ENCODE measurements around the gene MEGF10.
A peak's percentile ranks its signal among the peaks of the same experiment; 100 is the strongest.

Gene MEGF10

DNA sequence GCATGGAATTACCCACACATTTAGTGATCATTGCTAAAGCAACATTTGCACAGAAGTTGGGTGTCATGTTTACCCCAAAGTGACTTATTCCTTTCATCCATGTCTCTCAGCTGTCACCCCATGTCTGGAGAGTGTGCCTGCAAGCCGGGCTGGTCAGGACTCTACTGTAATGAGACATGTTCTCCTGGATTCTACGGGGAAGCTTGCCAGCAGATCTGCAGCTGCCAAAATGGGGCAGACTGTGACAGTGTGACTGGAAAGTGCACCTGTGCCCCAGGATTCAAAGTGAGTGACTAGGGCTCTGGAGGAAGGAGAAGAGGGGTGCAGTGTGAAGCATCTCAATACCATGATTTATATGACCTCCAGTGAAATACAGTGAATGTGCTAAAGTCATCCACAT is 126.9 kb downstream of the MEGF10 start:
- peaks cover 1% of the 10 kb centered on the region for H3K9me3 ChIP-seq (ENCODE audit: low read length)
- peaks cover 37% of the 10 kb centered on the region for H3K4me1 ChIP-seq (ENCODE audit: insufficient read depth, low read length)
- H3K36me3 ChIP-seq (ENCODE audit: insufficient read depth, low read length): peaks cover 2% of the 10 kb centered on the region
- no peak overlapping the region for H2AFZ ChIP-seq (ENCODE audit: low read depth, low read length)
- H3K27me3 ChIP-seq (ENCODE audit: insufficient read depth, low read length): no peaks in the 10 kb centered on the region
- H3K4me3 ChIP-seq (ENCODE audit: low read length): no peak overlapping the region

DNA sequence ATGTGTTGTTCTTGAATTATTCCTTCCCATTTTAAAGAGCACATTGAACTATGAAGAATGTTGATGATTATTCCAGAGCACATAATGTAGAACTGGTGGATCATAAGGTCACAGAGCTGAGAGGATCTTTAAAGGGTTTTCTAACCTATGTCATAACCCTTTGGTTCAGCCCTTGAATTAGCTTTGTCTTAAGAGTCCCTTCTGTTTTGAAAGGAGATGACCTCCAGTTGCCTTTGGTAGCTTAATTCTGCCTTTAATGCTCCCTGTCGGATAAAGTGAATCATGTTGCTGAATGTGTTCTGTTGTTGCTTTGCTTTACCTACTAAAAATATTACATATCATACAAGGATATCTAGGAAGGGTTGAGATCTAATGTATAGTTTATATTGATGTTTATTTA is 127.8 kb downstream of the MEGF10 start:
- Histone ChIP-seq H3K27me3 (ENCODE audit: insufficient read depth, low read length) (no peaks in the 10 kb centered on the region), H3K9me3 (ENCODE audit: low read length) (peaks cover 2% of the 10 kb centered on the region), H2AFZ (ENCODE audit: low read depth, low read length) (no peak overlapping the region), H3K4me1 (ENCODE audit: insufficient read depth, low read length) (peaks cover 37% of the 10 kb centered on the region), H3K36me3 (ENCODE audit: insufficient read depth, low read length) (peaks cover 5% of the 10 kb centered on the region), H3K4me3 (ENCODE audit: low read length) (no peak overlapping the region)

DNA sequence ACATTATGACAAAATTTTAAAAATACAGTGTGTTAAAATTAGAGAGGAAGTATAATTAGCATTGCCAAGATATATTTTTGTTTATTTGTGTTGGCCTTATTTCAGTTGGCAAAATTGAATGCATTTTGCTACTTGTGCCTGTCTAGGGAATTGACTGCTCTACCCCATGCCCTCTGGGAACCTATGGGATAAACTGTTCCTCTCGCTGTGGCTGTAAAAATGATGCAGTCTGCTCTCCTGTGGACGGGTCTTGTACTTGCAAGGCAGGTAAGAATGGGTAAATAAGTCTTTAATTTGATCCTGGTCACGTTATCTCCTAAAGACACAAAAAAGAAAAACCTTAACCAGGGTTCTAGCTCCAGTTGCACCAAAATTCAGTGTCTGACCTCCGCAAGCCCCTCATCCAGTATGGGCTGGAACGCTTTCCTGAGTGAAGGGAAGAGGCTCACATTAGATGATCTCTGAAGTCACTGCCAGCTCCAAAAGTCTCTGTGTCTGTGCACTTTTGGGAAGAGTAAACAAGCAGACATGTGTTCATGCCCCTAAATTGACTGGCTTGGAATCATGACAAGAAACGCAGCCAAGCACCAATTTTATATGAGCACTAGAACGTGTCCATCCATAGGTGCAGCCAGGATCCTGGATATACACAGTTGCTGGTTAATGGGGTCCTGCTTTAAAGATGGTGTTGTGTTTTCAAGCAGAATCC is 128.5 kb downstream of the MEGF10 start:
- Histone ChIP-seq H3K4me1 (ENCODE audit: insufficient read depth, low read length) (peaks cover 34% of the 10 kb centered on the region), H3K4me3 (ENCODE audit: low read length) (no peak overlapping the region)

DNA sequence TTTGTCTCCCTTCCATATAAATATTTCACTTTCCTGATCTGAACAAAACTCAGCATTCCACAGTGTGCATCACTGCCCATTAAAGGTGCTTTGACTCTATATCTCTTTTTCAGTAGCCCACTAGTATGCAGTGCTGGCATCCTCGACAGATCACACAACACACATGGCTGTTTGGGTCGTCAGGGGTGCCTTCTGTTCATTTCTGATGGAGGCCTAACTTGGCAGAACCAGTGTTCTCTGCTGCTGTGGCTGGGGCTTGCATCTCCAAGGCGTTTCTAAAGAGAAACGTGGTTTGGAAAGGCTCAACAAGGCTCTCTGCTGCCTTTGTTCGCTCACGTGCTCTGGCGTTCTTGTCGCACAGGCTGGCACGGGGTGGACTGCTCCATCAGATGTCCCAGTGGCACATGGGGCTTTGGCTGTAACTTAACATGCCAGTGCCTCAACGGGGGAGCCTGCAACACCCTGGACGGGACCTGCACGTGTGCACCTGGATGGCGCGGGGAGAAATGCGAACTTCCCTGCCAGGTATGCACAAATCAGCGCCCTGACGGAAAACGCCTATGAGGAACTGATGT is 129.2 kb downstream of the MEGF10 start:
- peaks cover 35% of the 10 kb centered on the region for H3K4me1 ChIP-seq (ENCODE audit: insufficient read depth, low read length)
- no peak overlapping the region for H3K4me3 ChIP-seq (ENCODE audit: low read length)
- peaks cover 5% of the 10 kb centered on the region for H3K36me3 ChIP-seq (ENCODE audit: insufficient read depth, low read length)
- no peaks in the 10 kb centered on the region for H3K27me3 ChIP-seq (ENCODE audit: insufficient read depth, low read length)
- no peak overlapping the region for H2AFZ ChIP-seq (ENCODE audit: low read depth, low read length)
- H3K9me3 ChIP-seq (ENCODE audit: low read length): peaks cover 5% of the 10 kb centered on the region

More for the DNA sequence above, 128.5 kb downstream of the MEGF10 start:
- Histone ChIP-seq H3K9me3 (ENCODE audit: low read length) (peaks cover 2% of the 10 kb centered on the region), H3K36me3 (ENCODE audit: insufficient read depth, low read length) (peaks cover 5% of the 10 kb centered on the region), H3K27me3 (ENCODE audit: insufficient read depth, low read length) (no peaks in the 10 kb centered on the region), H2AFZ (ENCODE audit: low read depth, low read length) (no peak overlapping the region)

DNA sequence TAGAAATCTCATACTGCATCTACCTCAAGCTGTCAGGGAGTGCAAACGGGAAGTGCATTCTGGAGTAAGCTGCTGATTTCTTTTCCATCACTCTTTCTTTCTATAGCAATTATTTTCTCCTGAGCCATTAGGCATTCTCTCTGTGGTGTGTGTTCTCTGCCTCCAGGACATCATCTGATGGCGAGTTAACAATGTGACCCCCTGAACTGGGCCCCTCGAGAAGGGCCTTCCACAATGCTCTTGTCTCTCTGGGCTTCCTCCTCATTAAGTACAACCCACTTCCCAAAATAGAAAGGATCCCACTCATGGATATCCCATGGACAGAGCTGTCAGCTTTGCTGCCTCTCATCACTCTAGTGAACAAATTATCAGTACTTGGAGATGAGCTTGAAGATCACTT is 130.2 kb downstream of the MEGF10 start:
- peaks cover 5% of the 10 kb centered on the region for H3K36me3 ChIP-seq (ENCODE audit: insufficient read depth, low read length)
- no peak overlapping the region for H3K4me3 ChIP-seq (ENCODE audit: low read length)
- H3K9me3 ChIP-seq (ENCODE audit: low read length): peaks cover 8% of the 10 kb centered on the region
- H3K27me3 ChIP-seq (ENCODE audit: insufficient read depth, low read length): no peaks in the 10 kb centered on the region
- no peak overlapping the region for H2AFZ ChIP-seq (ENCODE audit: low read depth, low read length)
- H3K4me1 ChIP-seq (ENCODE audit: insufficient read depth, low read length): peaks cover 42% of the 10 kb centered on the region

DNA sequence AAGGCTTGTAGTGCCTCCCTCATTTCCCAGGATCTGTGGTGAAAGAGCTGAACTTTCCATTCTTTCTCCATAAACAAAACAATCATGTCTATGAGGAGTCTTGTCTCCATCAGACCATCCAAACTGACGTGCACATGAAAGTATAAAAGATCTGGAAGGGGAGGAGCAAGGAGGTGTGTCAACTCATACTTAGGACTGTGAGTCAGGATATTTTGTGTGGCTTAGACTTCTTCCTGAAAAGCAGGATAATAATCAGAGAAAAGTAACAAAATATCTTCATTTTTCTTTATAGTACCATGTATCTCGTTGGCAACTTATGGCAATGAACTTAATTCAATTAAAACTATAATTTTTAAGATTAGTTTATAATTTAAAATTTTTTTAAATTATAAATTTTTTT is 130.9 kb downstream of the MEGF10 start:
- no peak overlapping the region for H3K4me3 ChIP-seq (ENCODE audit: low read length)
- H3K9me3 ChIP-seq (ENCODE audit: low read length): peaks cover 8% of the 10 kb centered on the region
- no peak overlapping the region for H2AFZ ChIP-seq (ENCODE audit: low read depth, low read length)
- peaks cover 5% of the 10 kb centered on the region for H3K36me3 ChIP-seq (ENCODE audit: insufficient read depth, low read length)
- no peaks in the 10 kb centered on the region for H3K27me3 ChIP-seq (ENCODE audit: insufficient read depth, low read length)
- H3K4me1 ChIP-seq (ENCODE audit: insufficient read depth, low read length): peaks cover 42% of the 10 kb centered on the region

DNA sequence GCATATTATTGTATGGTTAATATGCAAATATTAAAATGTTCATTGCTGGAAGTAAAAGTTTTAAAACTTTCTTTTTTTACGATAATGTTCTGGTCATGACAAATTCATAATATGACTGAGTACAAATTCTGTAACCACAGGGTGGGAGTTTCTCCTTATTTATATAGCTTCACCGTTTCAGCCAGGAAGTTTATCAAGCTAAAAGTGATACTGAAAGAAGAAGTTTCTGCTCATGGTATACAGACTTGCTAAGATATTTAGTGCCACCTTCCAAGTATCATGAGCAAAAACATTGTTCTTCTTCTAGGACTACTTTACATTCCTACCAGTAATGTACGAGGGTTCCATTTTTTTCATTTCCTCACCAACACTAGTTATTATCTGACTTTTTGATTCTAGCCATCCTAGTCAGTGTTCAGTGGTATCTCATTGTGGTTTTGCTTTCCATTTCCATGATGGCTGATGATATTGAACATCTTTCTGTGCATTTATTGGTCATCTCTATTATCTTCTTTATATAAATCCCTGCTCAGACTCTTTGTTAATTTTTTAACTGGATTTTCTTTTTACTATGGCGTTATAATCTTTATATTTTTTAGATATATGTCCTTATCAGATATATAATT is 132.7 kb downstream of the MEGF10 start:
- Histone ChIP-seq H3K4me1 (ENCODE audit: insufficient read depth, low read length) (peaks cover 41% of the 10 kb centered on the region), H3K4me3 (ENCODE audit: low read length) (no peak overlapping the region), H3K36me3 (ENCODE audit: insufficient read depth, low read length) (peaks cover 5% of the 10 kb centered on the region), H3K9me3 (ENCODE audit: low read length) (peaks cover 8% of the 10 kb centered on the region), H3K27me3 (ENCODE audit: insufficient read depth, low read length) (no peaks in the 10 kb centered on the region), H2AFZ (ENCODE audit: low read depth, low read length) (no peak overlapping the region)

DNA sequence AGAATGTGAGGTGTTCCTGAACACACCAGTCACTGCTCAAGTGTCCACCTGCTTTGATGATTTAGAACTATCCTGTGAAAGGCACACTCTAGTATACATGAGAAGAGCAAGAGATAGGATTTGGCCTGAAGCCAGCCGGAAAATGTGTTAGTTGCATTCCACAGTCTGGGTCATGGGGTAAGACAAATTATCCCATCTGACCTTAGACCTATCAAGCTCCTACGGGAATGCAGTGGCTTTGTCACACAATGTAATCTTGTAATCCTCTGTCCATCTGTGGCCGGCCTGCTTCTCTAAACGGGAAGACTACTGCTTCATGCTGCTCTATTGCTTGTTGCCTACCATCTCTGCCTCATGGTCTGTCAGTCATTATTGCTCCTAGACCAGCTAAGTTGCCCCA is 134.4 kb downstream of the MEGF10 start:
- Histone ChIP-seq H3K27me3 (ENCODE audit: insufficient read depth, low read length) (no peaks in the 10 kb centered on the region), H3K4me3 (ENCODE audit: low read length) (no peak overlapping the region), H3K4me1 (ENCODE audit: insufficient read depth, low read length) (peaks cover 42% of the 10 kb centered on the region), H2AFZ (ENCODE audit: low read depth, low read length) (no peak overlapping the region), H3K36me3 (ENCODE audit: insufficient read depth, low read length) (peaks cover 5% of the 10 kb centered on the region), H3K9me3 (ENCODE audit: low read length) (peaks cover 8% of the 10 kb centered on the region)

DNA sequence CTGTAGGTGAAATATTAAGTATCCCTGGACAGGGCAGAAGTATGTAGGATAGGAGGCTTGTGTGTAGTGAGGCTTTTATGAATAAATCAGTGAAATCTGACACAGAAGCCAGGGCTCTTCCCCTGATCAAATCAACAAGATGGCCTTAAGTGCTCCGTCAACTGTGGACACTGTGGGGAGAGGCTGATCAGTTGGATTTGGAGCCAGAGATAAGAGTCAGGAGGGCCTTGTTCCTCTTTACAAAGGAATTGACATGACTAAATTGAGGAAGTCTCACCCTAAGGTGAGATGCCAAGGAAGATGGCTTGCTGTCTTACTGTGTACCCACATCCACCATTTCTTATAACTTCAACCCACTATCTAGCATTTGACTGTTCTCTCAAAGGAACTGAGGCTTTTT is 135.3 kb downstream of the MEGF10 start:
- H2AFZ ChIP-seq (ENCODE audit: low read depth, low read length): no peak overlapping the region
- no peaks in the 10 kb centered on the region for H3K27me3 ChIP-seq (ENCODE audit: insufficient read depth, low read length)
- peaks cover 8% of the 10 kb centered on the region for H3K9me3 ChIP-seq (ENCODE audit: low read length)

DNA sequence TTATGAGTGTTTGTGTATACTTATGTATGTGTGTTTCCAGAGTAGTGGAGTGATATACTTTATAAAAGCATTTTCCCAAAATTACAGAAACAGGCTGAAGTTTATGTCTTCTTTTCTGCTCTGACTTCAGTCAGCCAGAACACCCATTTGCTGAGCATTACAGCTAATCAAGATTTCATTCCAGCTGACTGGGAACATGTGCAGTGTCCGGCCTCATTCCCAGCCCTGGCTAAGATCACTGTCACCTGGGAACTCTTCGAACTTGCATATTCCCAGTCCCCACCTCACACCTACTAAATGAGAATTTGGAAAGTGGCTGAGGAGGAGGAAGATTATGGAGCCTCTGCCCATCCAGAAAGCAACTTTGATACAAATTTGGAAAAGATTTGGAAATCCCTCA is 136.1 kb downstream of the MEGF10 start:
- H3K4me3 ChIP-seq (ENCODE audit: low read length): no peak overlapping the region
- peaks cover 8% of the 10 kb centered on the region for H3K9me3 ChIP-seq (ENCODE audit: low read length)

More for the DNA sequence above, 135.3 kb downstream of the MEGF10 start:
- Histone ChIP-seq H3K36me3 (ENCODE audit: insufficient read depth, low read length) (peaks cover 5% of the 10 kb centered on the region), H3K4me3 (ENCODE audit: low read length) (no peak overlapping the region), H3K4me1 (ENCODE audit: insufficient read depth, low read length) (peaks cover 34% of the 10 kb centered on the region)

DNA sequence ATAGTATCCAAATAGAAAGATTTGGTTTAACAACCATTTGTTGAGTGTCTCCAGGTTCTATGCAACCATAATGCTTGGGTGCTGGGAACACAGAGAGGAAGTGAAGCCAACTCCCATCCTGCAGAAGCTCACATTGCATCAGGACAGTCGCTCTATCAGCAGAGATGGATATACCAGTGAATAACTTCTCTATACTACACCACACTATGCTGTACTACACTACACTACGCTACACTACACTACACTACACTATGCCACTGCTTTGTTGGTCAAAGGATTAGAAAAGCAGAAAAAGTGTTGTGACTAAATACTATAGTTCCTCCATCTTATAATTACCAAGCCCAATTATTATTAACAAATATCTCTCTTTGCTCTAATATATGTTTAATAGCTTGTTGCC is 137.7 kb downstream of the MEGF10 start:
- Histone ChIP-seq H3K4me1 (ENCODE audit: insufficient read depth, low read length) (peaks cover 33% of the 10 kb centered on the region), H3K4me3 (ENCODE audit: low read length) (no peak overlapping the region), H3K36me3 (ENCODE audit: insufficient read depth, low read length) (no peaks in the 10 kb centered on the region), H3K9me3 (ENCODE audit: low read length) (peaks cover 7% of the 10 kb centered on the region), H3K27me3 (ENCODE audit: insufficient read depth, low read length) (no peaks in the 10 kb centered on the region), H2AFZ (ENCODE audit: low read depth, low read length) (peak overlapping the region; percentile 3)

More for the DNA sequence above, 136.1 kb downstream of the MEGF10 start:
- no peaks in the 10 kb centered on the region for H3K27me3 ChIP-seq (ENCODE audit: insufficient read depth, low read length)
- H3K36me3 ChIP-seq (ENCODE audit: insufficient read depth, low read length): peaks cover 5% of the 10 kb centered on the region
- H2AFZ ChIP-seq (ENCODE audit: low read depth, low read length): no peak overlapping the region
- peaks cover 28% of the 10 kb centered on the region for H3K4me1 ChIP-seq (ENCODE audit: insufficient read depth, low read length)

DNA sequence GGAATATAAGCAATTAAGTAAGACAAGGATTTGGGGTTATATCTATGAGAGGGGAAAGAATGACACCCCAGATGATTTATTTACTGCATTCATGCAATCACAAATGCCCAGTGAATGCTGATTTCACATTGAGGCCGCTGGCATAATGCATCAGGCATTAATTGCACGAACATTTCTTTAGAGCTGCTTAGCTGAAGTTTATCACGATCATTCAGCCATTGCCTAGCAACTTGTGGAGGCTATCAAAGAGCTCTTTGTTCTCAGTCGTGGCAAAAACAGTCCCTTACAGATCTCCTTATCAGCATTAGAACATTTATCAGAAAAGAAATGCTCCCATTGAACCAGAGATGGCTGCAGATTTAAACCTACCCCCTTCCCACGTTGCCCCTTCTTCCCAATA is 138.2 kb downstream of the MEGF10 start:
- Histone ChIP-seq H3K4me1 (ENCODE audit: insufficient read depth, low read length) (peaks cover 33% of the 10 kb centered on the region), H3K9me3 (ENCODE audit: low read length) (peaks cover 7% of the 10 kb centered on the region), H3K4me3 (ENCODE audit: low read length) (no peak overlapping the region), H3K27me3 (ENCODE audit: insufficient read depth, low read length) (no peaks in the 10 kb centered on the region), H3K36me3 (ENCODE audit: insufficient read depth, low read length) (no peaks in the 10 kb centered on the region), H2AFZ (ENCODE audit: low read depth, low read length) (peak overlapping the region; percentile 3)

DNA sequence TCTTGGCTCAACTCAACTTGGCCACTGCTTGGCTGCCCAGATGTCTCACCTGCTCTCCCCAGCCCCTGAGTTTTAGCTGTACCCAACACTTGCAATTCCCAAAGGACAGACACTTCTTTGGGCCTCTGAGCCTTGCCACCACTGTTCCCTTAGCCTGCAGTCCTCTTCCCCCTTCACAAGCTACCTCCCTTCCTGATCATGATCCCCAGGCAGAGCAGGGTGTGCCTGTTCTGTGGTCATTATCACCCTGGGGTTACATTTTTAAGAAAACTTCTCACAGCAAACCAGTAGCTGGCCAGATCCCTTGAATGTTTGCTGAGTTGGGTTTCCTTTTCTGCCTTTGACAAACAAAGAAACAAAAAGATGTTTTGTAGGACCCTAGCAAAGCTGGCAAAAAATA is 139.3 kb downstream of the MEGF10 start:
- Histone ChIP-seq H2AFZ (ENCODE audit: low read depth, low read length) (no peak overlapping the region), H3K4me1 (ENCODE audit: insufficient read depth, low read length) (peaks cover 30% of the 10 kb centered on the region), H3K4me3 (ENCODE audit: low read length) (no peak overlapping the region), H3K9me3 (ENCODE audit: low read length) (peaks cover 2% of the 10 kb centered on the region), H3K27me3 (ENCODE audit: insufficient read depth, low read length) (no peaks in the 10 kb centered on the region), H3K36me3 (ENCODE audit: insufficient read depth, low read length) (no peaks in the 10 kb centered on the region)
